Neural crest cell (in vitro differentiated cells): ENCODE measurements around the gene TRIM65. TPM values are rescaled to one million over a fixed set of nuclear protein-coding genes. Genes with fewer than 3 reads are reported as not detected.

ENCODE experiments used
- DNase-seq: peaks from one replicate; pipeline ENCODE4 v3.0.0; 2021; ENCODE audit warnings: low read depth, mixed read lengths, low spot score
- H3K27ac Mint-ChIP-seq: one replicate; pipeline ENCODE4 v1.8.0; 2021; ENCODE audit warnings: mild to moderate bottlenecking, mixed read lengths; ENCODE audit not compliant: unreplicated experiment
- H3K27me3 Mint-ChIP-seq: 2 replicates; pipeline ENCODE4 v1.8.0; 2021; ENCODE audit warnings: low read depth, mild to moderate bottlenecking, mixed read lengths
- H3K36me3 Mint-ChIP-seq: 2 replicates; pipeline ENCODE4 v1.8.0; 2021; ENCODE audit warnings: low read depth, mild to moderate bottlenecking, mixed read lengths
- H3K4me1 Mint-ChIP-seq: 2 replicates; pipeline ENCODE4 v1.8.0; 2021; ENCODE audit warnings: mixed read lengths
- H3K4me3 Mint-ChIP-seq: one replicate; pipeline ENCODE4 v1.8.0; 2021; ENCODE audit warnings: mild to moderate bottlenecking, mixed read lengths
- H3K9me3 Mint-ChIP-seq: 2 replicates; pipeline ENCODE4 v1.8.0; 2021; ENCODE audit warnings: mixed read lengths
- CTCF ChIP-seq: fragments of 200-600 bp; sonication (generic); conservative IDR thresholded peaks from 2 replicates; pipeline ENCODE4 v1.5.0; 2021; ENCODE audit warnings: antibody characterized with exemption, mild to moderate bottlenecking
- total RNA-seq: library from RNA; stranded (reverse); gene quantifications from 2 replicates; pipeline ENCODE4 v1.2.1, GENCODE V29; 2021

The TRIM65 gene
- total RNA-seq, 1 donor from 2014 or later: 23.3 TPM

GRCh38 chr17:75893305-75894048 is 3.3 kb downstream of the TRIM65 start:
- H3K9me3 Mint-ChIP-seq: no peaks in the 10 kb centered on the region
- H3K4me1 Mint-ChIP-seq: peaks cover 28% of the 10 kb centered on the region
- no peak for DNase-seq
- TF ChIP-seq CTCF: no peak
- no peak overlapping the region for H3K27ac Mint-ChIP-seq
- H3K4me3 Mint-ChIP-seq: peak overlapping the region; percentile 74
- peaks cover 6% of the 10 kb centered on the region for H3K27me3 Mint-ChIP-seq
- H3K36me3 Mint-ChIP-seq: peaks cover 4% of the 10 kb centered on the region

- Mint-ChIP-seq H3K27me3 (peaks cover 6% of the 10 kb centered on the region), H3K4me3 (no peak overlapping the region), H3K9me3 (no peaks in the 10 kb centered on the region), H3K4me1 (peaks cover 27% of the 10 kb centered on the region), H3K27ac (no peak overlapping the region), H3K36me3 (peaks cover 4% of the 10 kb centered on the region)
- DNase-seq: no peak
- TF ChIP-seq CTCF: no peak
Observed at GRCh38 chr17:75892556-75893224, 4.1 kb downstream of the TRIM65 start.

DNA sequence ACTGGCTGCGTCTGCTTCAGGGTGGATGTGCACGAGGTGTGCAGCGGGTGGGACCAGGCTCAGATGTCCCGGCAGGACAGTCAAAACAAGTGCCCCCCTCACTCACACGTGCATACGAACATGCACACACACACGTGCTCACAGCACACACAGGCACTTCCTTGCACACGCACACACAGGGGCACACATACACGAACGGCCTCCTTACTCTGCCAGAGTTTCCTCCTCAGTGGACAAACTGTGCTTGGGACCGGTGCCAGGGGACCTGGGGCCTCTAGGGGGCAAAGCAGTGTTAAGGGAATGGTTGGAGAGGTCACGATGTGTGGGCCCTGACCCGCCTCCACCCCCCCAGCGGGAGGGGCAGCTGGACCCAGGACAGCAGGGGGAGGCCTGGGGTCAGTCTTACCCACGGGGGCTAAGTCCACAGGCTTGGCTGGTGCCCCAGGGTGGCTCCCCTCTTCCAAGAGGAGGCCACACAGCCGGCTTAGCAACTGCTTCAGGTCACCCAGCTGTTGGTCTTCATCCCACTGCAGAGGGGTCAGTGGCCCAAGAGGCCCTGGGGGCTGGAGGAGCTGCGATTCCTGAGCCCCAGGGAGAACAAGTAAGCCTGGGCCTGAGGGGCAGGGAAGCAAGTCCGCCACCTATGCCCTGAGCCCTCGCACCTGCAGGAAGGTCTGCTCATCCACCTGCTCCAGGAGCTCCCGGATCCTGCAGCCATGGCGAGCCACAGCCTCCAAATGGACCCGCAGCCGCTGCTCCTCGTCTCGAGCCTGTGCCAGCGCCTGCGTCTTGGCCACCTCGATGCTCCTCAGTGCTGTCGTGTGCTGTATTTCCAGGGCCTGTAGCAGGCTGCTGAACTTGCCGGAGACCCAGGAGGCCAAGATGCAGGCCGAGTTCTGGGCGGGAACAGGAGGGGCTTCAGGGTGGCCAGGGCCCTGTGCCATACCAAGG is 4.9 kb downstream of the TRIM65 start:
- Mint-ChIP-seq H3K27me3 (peaks cover 6% of the 10 kb centered on the region), H3K4me3 (peak overlapping the region; percentile 12), H3K4me1 (peaks cover 21% of the 10 kb centered on the region), H3K9me3 (no peaks in the 10 kb centered on the region), H3K36me3 (peaks cover 4% of the 10 kb centered on the region), H3K27ac (peak overlapping the region; percentile 50)
- no peak for TF ChIP-seq CTCF
- DNase-seq: no peak

GRCh38 chr17:75891022-75891604 is 5.6 kb downstream of the TRIM65 start:
- Mint-ChIP-seq H3K4me1 (peaks cover 21% of the 10 kb centered on the region), H3K27ac (no peak overlapping the region), H3K27me3 (peaks cover 6% of the 10 kb centered on the region), H3K4me3 (peak overlapping the region; percentile 12), H3K36me3 (peaks cover 4% of the 10 kb centered on the region), H3K9me3 (no peaks in the 10 kb centered on the region)
- no peak for DNase-seq
- no peak for TF ChIP-seq CTCF

DNA sequence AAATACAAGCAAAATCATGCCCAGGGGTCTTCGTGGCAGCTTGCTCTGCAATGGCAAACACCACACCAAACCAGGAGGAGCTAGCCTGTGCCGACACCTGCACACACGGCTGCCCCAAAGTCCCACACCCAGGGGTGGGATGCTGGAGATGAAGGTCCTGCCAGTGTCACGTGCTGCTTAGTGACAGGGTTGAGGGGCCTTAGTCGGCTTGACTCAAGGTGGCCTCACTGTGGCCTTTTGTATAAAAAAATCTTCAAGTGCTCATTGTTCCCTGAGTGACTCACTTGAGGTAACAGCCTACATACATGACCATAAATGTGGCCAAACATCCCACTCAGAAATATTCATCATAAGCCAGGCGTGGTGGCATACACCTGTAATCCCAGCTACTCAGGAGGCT is 7.3 kb downstream of the TRIM65 start:
- TF ChIP-seq CTCF: no peak
- no peak overlapping the region for H3K4me3 Mint-ChIP-seq
- H3K27ac Mint-ChIP-seq: no peak overlapping the region
- H3K4me1 Mint-ChIP-seq: peaks cover 9% of the 10 kb centered on the region
- no peaks in the 10 kb centered on the region for H3K36me3 Mint-ChIP-seq
- H3K9me3 Mint-ChIP-seq: no peaks in the 10 kb centered on the region
- peaks cover 5% of the 10 kb centered on the region for H3K27me3 Mint-ChIP-seq
- no peak for DNase-seq
